ENCODE results near the gene WNT5B.

The WNT5B gene

GRCh38 chr12:1655225-1655788 is 26.3 kb downstream of the WNT5B start:
- no peak for DNase-seq

- no peak for DNase-seq
Measured at GRCh38 chr12:1656902-1657301, 27.9 kb downstream of the WNT5B start.

GRCh38 chr12:1657688-1658087 is 28.7 kb downstream of the WNT5B start:
- DNase-seq: no peak

- DNase-seq: peak; percentile 66 to 73
Measured at GRCh38 chr12:1660304-1661187, 31.5 kb downstream of the WNT5B start.

- peak; percentile 73 to 81 for DNase-seq
Measured at GRCh38 chr12:1661553-1662335, 32.7 kb downstream of the WNT5B start.

- DNase-seq: peak; percentile 22 to 35
Measured at GRCh38 chr12:1662761-1663439, 33.9 kb downstream of the WNT5B start.

GRCh38 chr12:1663440-1664132 is 34.6 kb downstream of the WNT5B start:
- DNase-seq: no peak

GRCh38 chr12:1665366-1665765 is 36.3 kb downstream of the WNT5B start:
- DNase-seq: no peak

GRCh38 chr12:1666215-1666614 is 37.2 kb downstream of the WNT5B start:
- DNase-seq: no peak

- no peak for DNase-seq
Measured at GRCh38 chr12:1666685-1667162, 37.7 kb downstream of the WNT5B start.

GRCh38 chr12:1668833-1669543 is 40.0 kb downstream of the WNT5B start:
- DNase-seq: no peak

GRCh38 chr12:1670358-1671268 is 41.6 kb downstream of the WNT5B start:
- DNase-seq: no peak

- DNase-seq: no peak
Measured at GRCh38 chr12:1676043-1676442, 47.0 kb downstream of the WNT5B start.

- DNase-seq: no peak
Measured at GRCh38 chr12:1680804-1681492, 51.9 kb downstream of the WNT5B start.

GRCh38 chr12:1681493-1681807 is 52.4 kb downstream of the WNT5B start:
- DNase-seq: no peak

- DNase-seq: no peak
Measured at GRCh38 chr12:1688086-1688710, 59.2 kb downstream of the WNT5B start.

GRCh38 chr12:1690578-1691122 is 61.6 kb downstream of the WNT5B start, which contains the start of gene ADIPOR2:
Gene ADIPOR2, plus strand, starts transcription at chr12:1691070. Its CDS starts 63,274 bp downstream, at chr12:1754344.
- peak; percentile 92 to 93 for DNase-seq

GRCh38 chr12:1691123-1692007 is 62.3 kb downstream of the WNT5B start:
- DNase-seq: peak; percentile 23 to 30

All from activated CD4-positive, alpha-beta T cell treated with anti-CD3 and anti-CD28 coated beads for 4 hours (primary cell).